ENCODE measurements around the gene NRXN3. TPM values are rescaled to one million over a fixed set of nuclear protein-coding genes. Genes with fewer than 3 reads are reported as not detected.

The NRXN3 gene
- total RNA-seq, 1 experiment from 2014 or later, result 0.80 TPM

DNA sequence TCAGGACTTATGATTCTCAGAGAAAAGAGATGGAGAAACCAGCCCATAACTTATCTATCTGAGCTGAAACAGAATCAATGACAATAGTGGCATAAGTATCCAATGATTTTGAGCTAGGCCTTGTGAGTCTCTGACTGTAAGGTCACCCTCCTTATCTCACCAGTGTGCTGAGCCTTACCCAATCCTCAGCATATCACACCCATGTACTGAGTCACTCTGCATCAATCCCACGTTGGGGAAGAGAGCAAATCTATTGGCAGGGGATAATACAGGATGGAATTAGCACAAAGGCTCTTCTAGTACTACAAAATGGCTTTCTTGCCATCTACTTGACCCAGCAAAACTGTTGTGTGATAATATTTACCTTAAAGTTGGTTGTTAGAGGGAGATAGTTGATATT is 997.8 kb downstream of the NRXN3 start:
- Histone ChIP-seq H3K27me3 (ENCODE audit: control insufficient read depth, insufficient read depth, low read length) (no peaks in the 10 kb centered on the region), H3K4me3 (ENCODE audit: insufficient read depth, low read depth, low read length) (no peak overlapping the region), H3K36me3 (replicated peaks; ENCODE audit: control insufficient read depth, insufficient read depth, low read length) (no peaks in the 10 kb centered on the region)
- DNase-seq, result no peak

DNA sequence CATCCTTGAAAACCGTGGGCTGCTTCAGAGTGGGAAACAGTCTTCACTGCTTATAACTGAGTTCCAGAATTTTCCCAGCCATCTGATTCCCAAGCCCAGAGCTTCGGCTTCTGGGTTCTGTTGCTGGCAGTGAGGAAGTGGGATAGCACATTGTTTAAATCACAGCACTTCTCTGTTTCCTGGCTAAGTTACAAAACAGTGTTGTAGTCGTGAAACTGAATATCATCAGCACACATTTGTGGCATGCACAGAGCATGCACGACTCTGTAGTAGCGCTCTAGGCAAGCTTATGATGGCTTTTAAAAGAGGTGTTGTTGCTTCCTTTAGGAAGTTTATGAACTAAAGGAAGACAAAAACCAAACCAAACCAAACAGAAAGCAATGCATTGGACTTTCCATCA is 1005.5 kb downstream of the NRXN3 start:
- Histone ChIP-seq H3K27me3 (ENCODE audit: control insufficient read depth, insufficient read depth, low read length) (no peaks in the 10 kb centered on the region), H3K4me3 (ENCODE audit: insufficient read depth, low read depth, low read length) (no peak overlapping the region), H3K36me3 (replicated peaks; ENCODE audit: control insufficient read depth, insufficient read depth, low read length) (no peaks in the 10 kb centered on the region)
- no peak for DNase-seq

DNA sequence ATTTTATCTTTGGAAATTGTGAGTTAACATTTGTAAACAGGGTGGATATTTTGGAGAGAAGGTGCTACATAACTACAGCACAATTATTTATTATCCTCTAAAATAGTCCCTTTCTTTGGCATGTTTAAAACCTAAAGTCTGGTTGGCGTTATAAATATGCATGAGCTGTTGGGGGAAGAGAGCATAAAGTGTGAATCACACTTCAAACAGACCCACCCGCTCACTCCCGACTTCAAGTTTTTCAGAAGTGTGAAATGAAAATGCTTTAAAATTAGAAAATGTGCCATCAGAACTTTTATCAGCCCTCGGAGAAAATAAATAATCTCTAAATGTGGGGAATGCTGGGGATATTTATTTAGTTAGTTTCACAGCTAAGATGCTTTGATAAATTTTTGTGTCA is 1006.9 kb downstream of the NRXN3 start:
- H3K27me3 ChIP-seq (ENCODE audit: control insufficient read depth, insufficient read depth, low read length), result no peaks in the 10 kb centered on the region
- H3K4me3 ChIP-seq (ENCODE audit: insufficient read depth, low read depth, low read length), result no peak overlapping the region
- no peak for DNase-seq
- H3K36me3 ChIP-seq (replicated peaks; ENCODE audit: control insufficient read depth, insufficient read depth, low read length), result no peaks in the 10 kb centered on the region

DNA sequence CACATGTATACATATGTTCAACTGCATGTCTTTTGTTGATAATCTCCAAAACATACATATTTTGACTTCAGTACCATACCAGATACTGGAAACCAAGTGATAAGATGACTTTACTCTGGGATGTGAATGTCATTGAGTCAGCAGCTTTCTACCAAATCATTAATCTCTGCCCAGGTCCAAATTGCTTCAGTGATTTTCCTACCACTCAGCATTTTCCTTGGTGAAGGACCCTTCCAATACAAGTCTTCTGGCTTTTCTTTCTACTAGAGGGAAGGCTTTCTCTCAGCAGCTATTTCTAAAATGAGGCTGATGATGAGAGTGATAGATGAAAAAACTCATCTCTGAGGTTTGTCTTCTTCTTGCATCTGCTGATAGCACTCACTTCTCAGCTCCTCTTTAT is 1008.5 kb downstream of the NRXN3 start:
- Histone ChIP-seq H3K27me3 (ENCODE audit: control insufficient read depth, insufficient read depth, low read length) (no peaks in the 10 kb centered on the region), H3K36me3 (replicated peaks; ENCODE audit: control insufficient read depth, insufficient read depth, low read length) (no peaks in the 10 kb centered on the region), H3K4me3 (ENCODE audit: insufficient read depth, low read depth, low read length) (no peak overlapping the region)
- no peak for DNase-seq

DNA sequence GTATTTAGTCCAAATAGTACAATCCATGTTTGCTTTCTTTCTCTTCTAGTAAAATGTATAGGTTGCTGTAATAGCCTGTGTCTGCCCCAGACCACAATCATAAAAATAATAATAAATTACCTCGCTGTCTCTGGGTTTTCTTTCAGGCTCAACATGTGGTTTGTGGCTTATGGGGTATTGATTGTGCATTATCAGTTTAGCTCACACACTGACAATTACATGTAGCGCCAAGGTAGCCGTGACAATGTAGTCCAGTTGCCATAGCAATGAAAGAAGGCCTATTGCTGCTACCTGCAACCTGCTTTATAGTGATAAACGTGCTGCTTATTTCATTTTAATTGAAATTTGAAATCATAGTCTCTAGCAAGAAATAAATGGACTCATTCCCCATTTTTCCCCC is 1009.8 kb downstream of the NRXN3 start:
- Histone ChIP-seq H3K36me3 (replicated peaks; ENCODE audit: control insufficient read depth, insufficient read depth, low read length) (no peaks in the 10 kb centered on the region), H3K4me3 (ENCODE audit: insufficient read depth, low read depth, low read length) (no peak overlapping the region), H3K27me3 (ENCODE audit: control insufficient read depth, insufficient read depth, low read length) (no peaks in the 10 kb centered on the region)
- no peak for DNase-seq

DNA sequence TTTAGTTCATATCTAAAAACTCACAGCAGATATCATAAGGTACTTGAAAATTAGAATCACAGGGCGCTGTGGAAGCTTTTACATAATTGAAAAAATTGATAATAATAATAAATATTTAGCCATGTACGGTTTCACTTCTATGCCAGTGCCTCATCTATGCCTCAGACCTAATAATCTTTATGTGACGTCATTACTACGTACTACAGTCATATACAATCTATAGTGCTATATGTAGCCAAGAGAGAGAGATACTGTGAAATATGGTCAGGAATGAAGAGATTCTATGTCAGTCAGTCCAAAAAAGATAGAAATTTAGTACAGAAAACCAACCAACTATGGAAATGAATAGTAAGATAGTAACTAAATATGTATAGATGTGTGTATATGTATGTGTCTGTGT is 1010.5 kb downstream of the NRXN3 start:
- no peak for DNase-seq
- Histone ChIP-seq H3K36me3 (replicated peaks; ENCODE audit: control insufficient read depth, insufficient read depth, low read length) (no peaks in the 10 kb centered on the region), H3K27me3 (ENCODE audit: control insufficient read depth, insufficient read depth, low read length) (no peaks in the 10 kb centered on the region), H3K4me3 (ENCODE audit: insufficient read depth, low read depth, low read length) (no peak overlapping the region)

DNA sequence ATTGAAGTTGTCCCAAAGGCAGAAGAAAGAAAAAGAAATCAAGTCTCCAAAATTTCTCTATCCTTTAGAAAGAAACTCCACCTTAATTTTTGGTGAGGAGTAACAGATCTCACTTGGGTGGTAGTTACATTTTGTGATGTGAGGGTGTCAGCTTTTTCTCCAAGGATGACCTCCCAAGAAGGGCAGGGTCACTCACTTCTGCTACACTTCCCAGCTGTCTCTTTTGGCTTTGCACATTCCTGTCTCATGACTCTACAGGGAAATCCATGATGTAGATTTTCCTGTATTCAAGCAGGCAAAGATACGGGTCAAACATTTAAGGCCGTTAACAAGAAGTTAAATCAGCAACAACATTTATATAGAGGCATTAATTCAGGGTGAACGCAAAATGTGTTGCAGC is 1016.4 kb downstream of the NRXN3 start:
- no peak overlapping the region for H3K4me3 ChIP-seq (ENCODE audit: insufficient read depth, low read depth, low read length)
- H3K36me3 ChIP-seq (replicated peaks; ENCODE audit: control insufficient read depth, insufficient read depth, low read length), result no peaks in the 10 kb centered on the region
- no peak for DNase-seq

DNA sequence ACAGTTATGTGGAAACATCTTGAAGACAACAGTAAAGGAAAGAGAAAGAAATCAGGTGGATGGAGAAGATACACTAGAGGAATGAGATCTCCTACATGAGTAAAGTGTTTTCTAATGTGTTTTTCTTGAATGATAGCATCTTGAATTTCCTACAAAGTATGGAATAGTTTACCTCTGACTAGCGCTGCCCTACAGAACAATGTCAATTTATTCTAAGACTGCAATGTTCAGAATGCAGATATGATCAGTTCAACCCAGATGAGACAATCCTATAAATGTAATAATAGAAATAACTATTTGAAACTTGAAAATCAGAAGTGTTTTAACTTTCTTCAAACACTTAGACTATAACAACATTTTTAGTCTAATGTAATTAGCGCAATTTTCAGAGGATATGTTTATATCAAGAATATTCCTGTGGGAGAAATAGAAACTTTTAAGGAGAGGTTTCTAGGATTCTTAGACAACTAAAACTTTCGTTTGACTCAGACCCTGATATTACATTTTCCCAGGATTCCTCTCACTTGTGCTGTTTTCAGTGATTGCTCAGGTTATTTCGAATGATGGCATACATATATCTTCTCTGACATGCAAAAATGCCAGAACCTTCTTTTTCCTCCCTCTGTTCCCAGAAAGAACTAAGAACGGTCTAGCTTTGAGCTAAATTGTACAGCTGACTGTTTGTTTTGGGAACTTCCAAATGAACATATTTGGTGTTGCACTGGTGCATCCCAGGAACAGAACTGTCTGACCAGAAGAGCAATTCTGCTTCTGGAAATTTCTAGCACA is 1023.7 kb downstream of the NRXN3 start:
- no peak for DNase-seq
- H3K36me3 ChIP-seq (replicated peaks; ENCODE audit: control insufficient read depth, insufficient read depth, low read length), result no peaks in the 10 kb centered on the region
- H3K27me3 ChIP-seq (ENCODE audit: control insufficient read depth, insufficient read depth, low read length), result no peaks in the 10 kb centered on the region
- H3K4me3 ChIP-seq (ENCODE audit: insufficient read depth, low read depth, low read length), result no peak overlapping the region

More for the DNA sequence above, 1016.4 kb downstream of the NRXN3 start:
- H3K27me3 ChIP-seq (ENCODE audit: control insufficient read depth, insufficient read depth, low read length), result no peaks in the 10 kb centered on the region

DNA sequence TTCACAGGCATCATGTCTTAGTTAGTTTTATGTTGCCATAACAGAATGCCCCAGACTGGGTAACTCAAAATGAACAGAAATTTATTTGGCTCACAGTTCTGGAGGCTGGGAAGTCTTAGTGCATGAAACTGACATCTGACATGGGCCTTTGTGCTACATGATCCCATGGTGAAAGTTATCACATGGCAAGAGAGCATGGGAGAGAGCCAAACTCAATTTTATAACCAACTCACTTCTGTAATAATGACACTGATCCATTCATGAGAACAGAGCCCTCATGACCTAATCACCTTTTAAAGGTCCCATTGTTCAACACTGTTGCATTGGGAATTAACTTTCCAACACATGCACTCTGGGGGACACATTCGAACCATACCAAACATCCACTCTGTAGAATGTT is 1026.0 kb downstream of the NRXN3 start:
- H3K4me3 ChIP-seq (ENCODE audit: insufficient read depth, low read depth, low read length), result no peak overlapping the region

DNA sequence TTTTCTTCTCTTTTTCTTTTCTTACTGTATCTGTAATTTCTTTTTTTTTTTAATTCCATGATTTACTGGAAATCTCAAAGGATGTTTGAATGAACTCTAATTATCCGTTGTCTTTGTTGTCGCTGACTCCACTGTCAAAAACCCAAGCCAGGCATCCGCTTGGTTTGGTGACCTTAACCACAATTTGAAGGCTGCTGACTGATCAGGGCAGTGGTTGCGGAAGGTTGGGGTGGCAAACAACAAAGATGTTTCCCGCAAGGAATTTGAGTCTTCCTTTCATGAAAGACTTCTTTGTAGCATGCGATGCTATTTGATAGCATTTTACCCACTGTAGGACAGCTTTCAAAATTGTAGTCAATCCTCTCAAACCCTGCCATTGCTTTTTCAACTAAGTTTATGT is 1027.3 kb downstream of the NRXN3 start:
- no peak for DNase-seq
- H3K27me3 ChIP-seq (ENCODE audit: control insufficient read depth, insufficient read depth, low read length), result no peaks in the 10 kb centered on the region
- H3K4me3 ChIP-seq (ENCODE audit: insufficient read depth, low read depth, low read length), result no peak overlapping the region
- no peaks in the 10 kb centered on the region for H3K36me3 ChIP-seq (replicated peaks; ENCODE audit: control insufficient read depth, insufficient read depth, low read length)

More for the DNA sequence above, 1026.0 kb downstream of the NRXN3 start:
- no peak for DNase-seq
- Histone ChIP-seq H3K36me3 (replicated peaks; ENCODE audit: control insufficient read depth, insufficient read depth, low read length) (no peaks in the 10 kb centered on the region), H3K27me3 (ENCODE audit: control insufficient read depth, insufficient read depth, low read length) (no peaks in the 10 kb centered on the region)

DNA sequence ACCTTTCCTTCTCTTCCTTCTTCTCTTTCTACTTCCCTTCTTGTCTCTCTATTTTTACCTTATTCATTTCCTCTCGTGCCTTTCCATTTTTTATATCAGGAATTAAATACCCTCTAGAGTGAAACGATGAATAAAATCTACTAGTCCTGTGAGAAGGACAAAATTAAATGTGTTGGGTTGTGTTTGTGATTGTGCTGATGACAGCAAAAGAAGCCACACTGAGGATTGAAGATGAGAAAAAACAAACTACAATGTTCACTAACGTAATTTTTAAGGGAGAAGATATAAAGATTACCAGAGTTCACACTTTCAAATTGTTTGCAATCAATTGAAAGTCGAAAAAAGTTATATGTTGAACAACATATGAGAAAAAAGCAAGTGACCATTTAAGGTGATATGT is 1029.0 kb downstream of the NRXN3 start:
- H3K36me3 ChIP-seq (replicated peaks; ENCODE audit: control insufficient read depth, insufficient read depth, low read length), result no peaks in the 10 kb centered on the region
- H3K27me3 ChIP-seq (ENCODE audit: control insufficient read depth, insufficient read depth, low read length), result no peaks in the 10 kb centered on the region
- no peak overlapping the region for H3K4me3 ChIP-seq (ENCODE audit: insufficient read depth, low read depth, low read length)
- DNase-seq, result no peak

DNA sequence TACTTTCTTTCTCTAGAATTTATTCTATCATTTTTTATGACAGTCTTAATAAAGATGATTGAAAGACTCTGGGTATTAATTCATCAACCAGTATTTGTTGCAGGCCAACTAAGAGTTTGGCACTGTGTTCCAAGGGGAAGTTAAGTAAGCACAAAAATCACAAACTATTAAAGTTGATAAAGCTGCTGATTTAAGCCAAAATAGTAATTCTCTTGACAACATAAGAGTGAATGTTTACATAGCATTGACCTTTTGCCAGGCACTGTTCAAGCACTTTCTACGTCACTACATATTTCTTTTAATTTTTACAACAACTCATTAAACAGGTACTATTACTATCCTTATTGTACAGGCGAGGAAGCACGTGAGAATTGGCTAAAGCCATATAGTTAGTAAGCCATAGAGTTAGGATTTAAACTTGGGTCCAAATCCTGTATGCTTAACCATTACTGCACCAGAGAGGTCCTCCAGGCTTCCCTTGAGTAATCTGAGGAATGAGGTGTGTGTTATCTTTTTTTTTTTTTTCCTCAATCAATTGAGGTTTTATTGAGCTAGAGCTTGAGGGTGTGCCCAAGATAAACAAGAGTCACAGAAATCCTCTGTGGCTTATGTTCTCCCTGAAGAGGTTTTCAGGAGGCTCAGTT is 1031.5 kb downstream of the NRXN3 start:
- Histone ChIP-seq H3K27me3 (ENCODE audit: control insufficient read depth, insufficient read depth, low read length) (no peaks in the 10 kb centered on the region), H3K4me3 (ENCODE audit: insufficient read depth, low read depth, low read length) (no peak overlapping the region), H3K36me3 (replicated peaks; ENCODE audit: control insufficient read depth, insufficient read depth, low read length) (no peaks in the 10 kb centered on the region)
- DNase-seq, result no peak

DNA sequence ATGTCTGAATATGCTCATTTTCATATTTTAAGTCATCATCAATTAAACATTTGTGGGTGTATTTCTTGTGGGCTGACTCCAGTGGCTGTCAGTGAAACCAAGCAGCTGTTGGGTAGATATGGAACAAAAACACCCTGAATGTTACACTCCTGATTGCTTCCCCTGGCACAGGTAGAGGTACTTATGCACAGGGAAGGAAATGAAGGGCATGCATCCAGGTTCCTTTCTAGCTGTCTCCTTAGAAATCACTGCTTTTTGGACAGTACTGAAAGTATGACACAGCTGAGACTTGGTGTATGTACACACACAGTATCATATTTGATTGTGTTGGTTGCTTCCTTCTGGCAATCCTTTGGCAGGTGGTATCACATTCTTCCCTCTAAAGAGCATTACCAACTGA is 1034.4 kb downstream of the NRXN3 start:
- Histone ChIP-seq H3K4me3 (ENCODE audit: insufficient read depth, low read depth, low read length) (no peak overlapping the region), H3K36me3 (replicated peaks; ENCODE audit: control insufficient read depth, insufficient read depth, low read length) (no peaks in the 10 kb centered on the region), H3K27me3 (ENCODE audit: control insufficient read depth, insufficient read depth, low read length) (no peaks in the 10 kb centered on the region)
- no peak for DNase-seq

DNA sequence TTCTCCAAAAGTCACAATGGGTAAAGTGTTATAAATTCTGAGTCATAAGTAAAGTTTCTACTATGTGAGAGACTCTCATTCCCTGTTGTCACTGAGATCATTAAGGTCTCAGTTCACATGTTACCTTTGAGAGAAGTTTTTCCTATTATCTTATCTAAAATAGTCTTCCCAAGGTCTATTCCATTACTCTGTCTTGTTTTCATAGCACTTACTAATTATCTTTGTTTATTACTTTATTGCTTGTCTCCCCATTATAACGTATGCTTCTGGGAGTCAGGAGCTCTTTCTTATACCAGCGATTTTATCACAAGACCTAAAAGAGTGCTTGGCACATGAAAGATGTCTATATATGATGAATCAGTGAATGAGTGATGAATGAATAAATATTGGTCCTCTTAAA is 1039.2 kb downstream of the NRXN3 start:
- no peak for DNase-seq
- Histone ChIP-seq H3K4me3 (ENCODE audit: insufficient read depth, low read depth, low read length) (no peak overlapping the region), H3K36me3 (replicated peaks; ENCODE audit: control insufficient read depth, insufficient read depth, low read length) (no peaks in the 10 kb centered on the region), H3K27me3 (ENCODE audit: control insufficient read depth, insufficient read depth, low read length) (no peaks in the 10 kb centered on the region)

DNA sequence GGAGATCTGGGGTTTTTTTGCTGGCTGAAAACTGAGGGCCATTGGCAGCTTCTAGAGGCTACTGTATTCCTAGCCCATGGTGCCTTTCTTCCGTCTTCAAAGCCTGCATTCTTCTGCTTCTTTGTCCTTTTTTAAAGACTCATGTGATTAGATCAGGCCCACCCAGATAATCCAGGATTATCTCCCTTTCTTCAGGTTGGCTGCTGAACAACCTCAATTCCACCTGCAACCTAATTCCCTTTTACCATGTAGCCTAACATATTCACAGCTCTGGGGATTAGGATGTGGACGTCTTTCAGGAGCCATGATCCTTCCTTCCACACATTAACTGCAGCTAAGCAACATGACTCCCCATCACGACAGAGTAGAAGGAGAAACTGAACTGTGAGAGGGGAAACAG is 1055.6 kb downstream of the NRXN3 start:
- no peaks in the 10 kb centered on the region for H3K27me3 ChIP-seq (ENCODE audit: control insufficient read depth, insufficient read depth, low read length)
- DNase-seq, result no peak
- no peaks in the 10 kb centered on the region for H3K36me3 ChIP-seq (replicated peaks; ENCODE audit: control insufficient read depth, insufficient read depth, low read length)
- no peak overlapping the region for H3K4me3 ChIP-seq (ENCODE audit: insufficient read depth, low read depth, low read length)
